HPDE6-E6E7 (cell line): Measurements from ENCODE around the gene DHRSX.
"Not testable (repeated sequence)": the region's sequence is repeated elsewhere in the genome, so short reads cannot be mapped to it uniquely, and the experiment has no call there.

Experiments used
- DNase-seq: peaks from one replicate; pipeline ENCODE4 v3.0.0; 2011; ENCODE audit warnings: missing footprints; ENCODE audit errors: extremely low spot score

The DHRSX gene

GRCh38 chrX:2395261-2395992 is 105.3 kb downstream of the DHRSX start:
- DNase-seq, result no peak

- DNase-seq, result peak; percentile 84
Measured at GRCh38 chrX:2391869-2392606, 108.7 kb downstream of the DHRSX start.

- DNase-seq, result no peak
Measured at GRCh38 chrX:2390754-2391153, 110.0 kb downstream of the DHRSX start.

- not testable (repeated sequence) for DNase-seq
Measured at GRCh38 chrX:2389731-2390130, 111.0 kb downstream of the DHRSX start.

GRCh38 chrX:2389324-2389723 is 111.5 kb downstream of the DHRSX start:
- no peak for DNase-seq

GRCh38 chrX:2388669-2389068 is 112.1 kb downstream of the DHRSX start:
- no peak for DNase-seq

- no peak for DNase-seq
Measured at GRCh38 chrX:2387614-2388239, 113.0 kb downstream of the DHRSX start.

GRCh38 chrX:2385224-2385623 is 115.6 kb downstream of the DHRSX start:
- DNase-seq, result no peak

- DNase-seq, result no peak
Measured at GRCh38 chrX:2384486-2384885, 116.3 kb downstream of the DHRSX start.

- peak; percentile 17 for DNase-seq
Measured at GRCh38 chrX:2383735-2384134, 117.0 kb downstream of the DHRSX start.

GRCh38 chrX:2383144-2383543 is 117.6 kb downstream of the DHRSX start:
- DNase-seq, result no peak

- not testable (repeated sequence) for DNase-seq
Measured at GRCh38 chrX:2382433-2383048, 118.2 kb downstream of the DHRSX start.

GRCh38 chrX:2376166-2376565 is 124.6 kb downstream of the DHRSX start:
- no peak for DNase-seq

GRCh38 chrX:2374086-2374485 is 126.7 kb downstream of the DHRSX start:
- no peak for DNase-seq

- no peak for DNase-seq
Measured at GRCh38 chrX:2373615-2374014, 127.2 kb downstream of the DHRSX start.

- DNase-seq, result no peak
Measured at GRCh38 chrX:2371026-2371711, 129.6 kb downstream of the DHRSX start.

- DNase-seq, result no peak
Measured at GRCh38 chrX:2370456-2370855, 130.3 kb downstream of the DHRSX start.

GRCh38 chrX:2369206-2369605 is 131.6 kb downstream of the DHRSX start:
- DNase-seq, result no peak

- no peak for DNase-seq
Measured at GRCh38 chrX:2360731-2361130, 140.0 kb downstream of the DHRSX start.

GRCh38 chrX:2359522-2359921 is 141.3 kb downstream of the DHRSX start:
- DNase-seq, result not testable (repeated sequence)
